ENCODE measurements around the gene CD79B. TPM values are rescaled to one million over a fixed set of nuclear protein-coding genes. Genes with fewer than 3 reads are reported as not detected.

CD79B gene
- total RNA-seq, 2 experiments from 2014 or later = 479 to 751 TPM

DNA sequence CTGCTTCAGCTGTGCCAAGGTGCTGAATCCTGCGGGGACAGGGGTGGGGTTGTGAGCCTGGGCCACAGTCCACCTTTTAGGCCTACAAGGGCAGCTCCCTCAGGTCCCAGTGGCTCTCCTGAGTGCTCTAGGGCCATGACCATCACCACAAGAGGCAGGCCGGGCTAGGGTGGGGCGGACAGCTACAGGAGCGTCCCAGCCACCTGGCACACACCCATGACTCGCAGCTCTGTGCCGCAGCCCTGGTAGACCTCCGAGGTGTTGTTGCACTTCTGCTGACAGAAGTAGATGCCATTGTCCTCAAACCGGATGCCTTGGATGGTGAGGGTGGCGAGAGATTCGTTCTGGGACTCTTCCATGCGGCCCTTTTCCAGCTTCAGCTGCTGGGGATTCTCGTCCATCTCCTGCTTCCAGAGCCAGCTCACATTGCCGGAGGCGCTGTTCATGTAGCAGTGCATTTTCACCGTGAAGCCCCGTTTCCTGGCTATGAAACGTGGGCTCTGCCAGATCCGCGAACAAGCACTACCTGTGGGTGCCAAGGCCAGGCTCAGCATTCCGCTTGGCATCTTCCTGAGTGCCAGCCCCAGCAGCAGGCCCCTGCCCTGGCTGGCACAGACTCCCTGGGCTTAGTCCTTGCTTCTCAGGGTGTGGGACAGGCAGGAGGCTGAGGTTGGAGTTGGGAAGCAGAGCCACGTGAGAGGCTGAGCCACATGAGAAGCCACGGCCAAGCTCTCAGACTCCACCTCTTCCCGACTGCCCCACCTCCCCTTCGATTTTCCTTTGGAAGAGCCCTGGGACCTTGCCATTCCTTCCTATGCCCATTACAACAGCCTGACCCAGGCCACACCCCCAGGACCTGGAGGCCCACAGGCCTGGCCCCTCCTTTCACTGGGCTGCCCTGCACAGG is 2.0 kb downstream of the CD79B start:
- peak overlapping the region; percentile 99 for H3K27ac ChIP-seq (ENCODE audit: low read depth, low read length, poor library complexity, severe bottlenecking)
- peaks cover 50% of the 10 kb centered on the region for H3K79me2 ChIP-seq (ENCODE audit: insufficient read depth, low read depth, low read length)
- H2AFZ ChIP-seq (ENCODE audit: low read length) = no peak overlapping the region
- peaks cover 75% of the 10 kb centered on the region for H3K4me1 ChIP-seq (ENCODE audit: insufficient read depth, low read length, poor library complexity, severe bottlenecking)
- peak; percentile 57 for DNase-seq (ENCODE audit: low spot score)
- H3K9me3 ChIP-seq (ENCODE audit: low read length) = no peaks in the 10 kb centered on the region
- peak overlapping the region; percentile 98 for H3K4me3 ChIP-seq (ENCODE audit: low read depth, low read length, poor library complexity, severe bottlenecking)
- ChIA-PET CTCF (ENCODE audit: unreplicated experiment) (interaction anchor here (0.7 to 1.5 kb wide), 2 partner anchors 10 to 16 kb away, joined by 3 to 9 read pairs; no protein-coding TSS in a partner anchor), POLR2A (interaction anchor here (0.5 to 1.4 kb wide), 3 partner anchors 16 to 294 kb away, joined by 3 to 6 read pairs (median 5); no protein-coding TSS in a partner anchor)
- no TSS peak for BruUV-seq (replicated peaks)
- peak overlapping the region; percentile 95 for H3K4me2 ChIP-seq (ENCODE audit: low read length)
- H3K9me2 ChIP-seq (ENCODE audit: insufficient read depth, low read length) = no peaks in the 10 kb centered on the region
- TF ChIP-seq, protein P1, sequence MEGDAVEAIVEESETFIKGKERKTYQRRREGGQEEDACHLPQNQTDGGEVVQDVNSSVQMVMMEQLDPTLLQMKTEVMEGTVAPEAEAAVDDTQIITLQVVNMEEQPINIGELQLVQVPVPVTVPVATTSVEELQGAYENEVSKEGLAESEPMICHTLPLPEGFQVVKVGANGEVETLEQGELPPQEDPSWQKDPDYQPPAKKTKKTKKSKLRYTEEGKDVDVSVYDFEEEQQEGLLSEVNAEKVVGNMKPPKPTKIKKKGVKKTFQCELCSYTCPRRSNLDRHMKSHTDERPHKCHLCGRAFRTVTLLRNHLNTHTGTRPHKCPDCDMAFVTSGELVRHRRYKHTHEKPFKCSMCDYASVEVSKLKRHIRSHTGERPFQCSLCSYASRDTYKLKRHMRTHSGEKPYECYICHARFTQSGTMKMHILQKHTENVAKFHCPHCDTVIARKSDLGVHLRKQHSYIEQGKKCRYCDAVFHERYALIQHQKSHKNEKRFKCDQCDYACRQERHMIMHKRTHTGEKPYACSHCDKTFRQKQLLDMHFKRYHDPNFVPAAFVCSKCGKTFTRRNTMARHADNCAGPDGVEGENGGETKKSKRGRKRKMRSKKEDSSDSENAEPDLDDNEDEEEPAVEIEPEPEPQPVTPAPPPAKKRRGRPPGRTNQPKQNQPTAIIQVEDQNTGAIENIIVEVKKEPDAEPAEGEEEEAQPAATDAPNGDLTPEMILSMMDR (conservative IDR thresholded peaks at IDR 0.05; ENCODE audit: low read length) = 0 out of 2 replicates have a peak, but pooled peaks have one; percentile 33
- TF ChIP-seq EZH2phosphoT487 (IDR thresholded peaks at IDR 0.05; ENCODE audit: borderline replicate concordance, low read depth, low read length) = no peak
- peaks cover 17% of the 10 kb centered on the region for H4K20me1 ChIP-seq (ENCODE audit: insufficient read depth, low read length)
- peaks cover 56% of the 10 kb centered on the region for H3K36me3 ChIP-seq (ENCODE audit: insufficient read depth, low read length)
- intact Hi-C loops (cut with micrococcal nuclease; ENCODE audit: unreplicated experiment) = loop anchor here (5.0 kb wide), 3 partner anchors 92 to 567 kb away; partner anchors contain the start of genes ICAM2 and POLG2

DNA sequence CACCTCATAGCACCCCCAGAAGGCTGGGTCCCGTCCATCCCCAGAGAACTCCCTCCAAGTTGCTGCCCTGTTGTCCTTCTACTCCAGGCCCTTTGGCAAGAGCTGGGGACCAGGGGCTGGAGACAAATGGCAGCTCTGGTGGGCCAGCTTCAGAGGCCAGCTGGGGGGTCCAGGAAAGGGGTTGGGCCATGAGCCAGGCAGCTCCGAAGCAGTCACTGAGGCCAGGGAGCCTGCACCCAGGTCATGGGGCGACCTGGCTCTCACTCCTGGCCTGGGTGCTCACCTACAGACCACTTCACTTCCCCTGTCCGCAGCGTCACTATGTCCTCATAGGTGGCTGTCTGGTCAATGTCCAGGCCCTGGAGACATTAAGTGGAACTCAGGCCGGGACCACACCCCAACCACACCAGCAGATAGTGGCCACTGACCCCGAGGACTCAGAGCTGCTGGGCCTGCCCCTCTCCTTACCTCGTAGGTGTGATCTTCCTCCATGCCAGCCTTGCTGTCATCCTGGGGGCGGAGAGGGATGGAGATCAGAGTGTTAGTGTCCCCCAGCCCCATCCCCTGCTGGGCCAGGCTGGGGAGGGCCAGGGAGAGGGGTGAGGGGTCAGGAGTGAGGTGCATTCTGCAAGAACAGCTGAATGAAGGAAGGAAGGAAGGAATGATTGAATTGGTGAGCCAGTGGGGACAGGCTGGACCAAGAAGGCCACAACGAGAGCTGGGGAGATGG is 3.0 kb downstream of the CD79B start:
- peaks cover 50% of the 10 kb centered on the region for H3K79me2 ChIP-seq (ENCODE audit: insufficient read depth, low read depth, low read length)
- no peaks in the 10 kb centered on the region for H3K9me2 ChIP-seq (ENCODE audit: insufficient read depth, low read length)
- peak overlapping the region; percentile 99 for H3K27ac ChIP-seq (ENCODE audit: low read depth, low read length, poor library complexity, severe bottlenecking)
- H4K20me1 ChIP-seq (ENCODE audit: insufficient read depth, low read length) = peaks cover 17% of the 10 kb centered on the region
- peaks cover 75% of the 10 kb centered on the region for H3K4me1 ChIP-seq (ENCODE audit: insufficient read depth, low read length, poor library complexity, severe bottlenecking)
- ChIA-PET CTCF (ENCODE audit: unreplicated experiment) (interaction anchor here (0.7 to 1.9 kb wide), 3 partner anchors 9 to 17 kb away, joined by 3 to 9 read pairs (median 5); no protein-coding TSS in a partner anchor), POLR2A (interaction anchor here (0.5 to 1.2 kb wide), 3 partner anchors 10 to 295 kb away, joined by 3 to 6 read pairs (median 3); no protein-coding TSS in a partner anchor)
- no peak for DNase-seq (ENCODE audit: low spot score)
- peak overlapping the region; percentile 98 for H3K4me3 ChIP-seq (ENCODE audit: low read depth, low read length, poor library complexity, severe bottlenecking)
- H2AFZ ChIP-seq (ENCODE audit: low read length) = no peak overlapping the region
- H3K9me3 ChIP-seq (ENCODE audit: low read length) = no peaks in the 10 kb centered on the region
- intact Hi-C loops (cut with micrococcal nuclease; ENCODE audit: unreplicated experiment) = loop anchor here (1.0 to 5.0 kb wide), 2 partner anchors 10 to 568 kb away; partner anchors contain the start of gene POLG2
- TF ChIP-seq, protein P1 (conservative IDR thresholded peaks at IDR 0.05; ENCODE audit: low read length) = no peak
- TF ChIP-seq EZH2phosphoT487 (IDR thresholded peaks at IDR 0.05; ENCODE audit: borderline replicate concordance, low read depth, low read length) = no peak
- peak overlapping the region; percentile 95 for H3K4me2 ChIP-seq (ENCODE audit: low read length)
- BruUV-seq (replicated peaks) = TSS peak; percentile 80
- peaks cover 56% of the 10 kb centered on the region for H3K36me3 ChIP-seq (ENCODE audit: insufficient read depth, low read length)

All from OCI-LY7 (cell line).